WTC11 (cell line): ENCODE data around the gene FAM168B. TPM values are rescaled to one million over a fixed set of nuclear protein-coding genes. Genes with fewer than 3 reads are reported as not detected.
A peak's percentile ranks its signal among the peaks of the same experiment; 100 is the strongest.

Source experiments
- AR ChIP-seq: fragments of 250-450 bp; sonication (Bioruptor Pico); IDR thresholded peaks from 2 replicates; pipeline ENCODE4 v1.9.0; 2021; ENCODE audit warnings: mild to moderate bottlenecking
- ATF2 ChIP-seq: sonication (generic); formaldehyde crosslinking; IDR thresholded peaks from 2 replicates; pipeline ENCODE4 v1.8.1; 2022; ENCODE audit warnings: low read depth, missing genetic modification reagents, borderline replicate concordance
- CREB1 ChIP-seq: sonication (generic); formaldehyde crosslinking; IDR thresholded peaks from 2 replicates; pipeline ENCODE4 v1.8.0; 2023; ENCODE audit warnings: mild to moderate bottlenecking, missing genetic modification reagents
- ELF4 ChIP-seq: sonication (generic); formaldehyde crosslinking; IDR thresholded peaks from 2 replicates; pipeline ENCODE4 v1.8.1; 2022; ENCODE audit warnings: low read depth, mild to moderate bottlenecking, moderate library complexity, missing genetic modification reagents
- EMX1 ChIP-seq: fragments of 250-450 bp; sonication (Bioruptor Pico); IDR thresholded peaks from 2 replicates; pipeline ENCODE4 v1.8.0; 2021; ENCODE audit warnings: mild to moderate bottlenecking
- ERG ChIP-seq: fragments of 250-450 bp; sonication (Bioruptor Pico); IDR thresholded peaks from 2 replicates; pipeline ENCODE4 v1.8.0; 2021; ENCODE audit warnings: mild to moderate bottlenecking
- FOXP1 ChIP-seq: sonication (generic); formaldehyde crosslinking; IDR thresholded peaks from 2 replicates; pipeline ENCODE4 v1.8.0; 2022; ENCODE audit warnings: missing genetic modification reagents, mild to moderate bottlenecking, moderate library complexity, borderline replicate concordance
- GABPB1 ChIP-seq: sonication (generic); formaldehyde crosslinking; IDR thresholded peaks from 2 replicates; pipeline ENCODE4 v1.8.1; 2023; ENCODE audit warnings: mild to moderate bottlenecking, missing genetic modification reagents
- GTF2I ChIP-seq: fragments of 250-450 bp; sonication (Bioruptor Pico); conservative IDR thresholded peaks from 2 replicates; pipeline ENCODE4 v1.4.0; 2021; ENCODE audit warnings: mild to moderate bottlenecking
- HMGA2 ChIP-seq: fragments of 250-450 bp; sonication (Bioruptor Pico); IDR thresholded peaks from 2 replicates; pipeline ENCODE4 v1.4.0; 2021; ENCODE audit warnings: mild to moderate bottlenecking, moderate library complexity
- JAZF1 ChIP-seq: fragments of 250-450 bp; sonication (Bioruptor Pico); IDR thresholded peaks from 2 replicates; pipeline ENCODE4 v1.9.0; 2021; ENCODE audit warnings: moderate library complexity, mild to moderate bottlenecking, inconsistent platforms
- MLX ChIP-seq: sonication (generic); formaldehyde crosslinking; IDR thresholded peaks from 2 replicates; pipeline ENCODE4 v1.8.1; 2023; ENCODE audit warnings: mild to moderate bottlenecking, missing genetic modification reagents, moderate library complexity
- MYBL2 ChIP-seq: sonication (generic); formaldehyde crosslinking; IDR thresholded peaks from 2 replicates; pipeline ENCODE4 v1.8.1; 2023; ENCODE audit warnings: mild to moderate bottlenecking, moderate library complexity, missing genetic modification reagents
- NFYB ChIP-seq: sonication (generic); formaldehyde crosslinking; conservative IDR thresholded peaks from 2 replicates; pipeline ENCODE4 v1.8.0; 2022; ENCODE audit warnings: low read depth, missing genetic modification reagents
- NR3C1 ChIP-seq: sonication (generic); formaldehyde crosslinking; conservative IDR thresholded peaks from 2 replicates; pipeline ENCODE4 v1.8.1; 2023; ENCODE audit warnings: low read depth, mild to moderate bottlenecking, missing genetic modification reagents
- OVOL2 ChIP-seq: fragments of 250-450 bp; sonication (Bioruptor Pico); IDR thresholded peaks from 2 replicates; pipeline ENCODE4 v1.9.0; 2021; ENCODE audit warnings: mild to moderate bottlenecking, borderline replicate concordance
- SMAD3 ChIP-seq: sonication (generic); formaldehyde crosslinking; IDR thresholded peaks from 2 replicates; pipeline ENCODE4 v1.8.0; 2022; ENCODE audit warnings: missing genetic modification reagents, mild to moderate bottlenecking, borderline replicate concordance
- SOX15 ChIP-seq: fragments of 250-450 bp; sonication (Bioruptor Pico); IDR thresholded peaks from 2 replicates; pipeline ENCODE4 v1.9.0; 2021; ENCODE audit warnings: mild to moderate bottlenecking
- TEAD4 ChIP-seq: sonication (generic); formaldehyde crosslinking; IDR thresholded peaks from 2 replicates; pipeline ENCODE4 v1.8.0; 2022; ENCODE audit warnings: mild to moderate bottlenecking, missing genetic modification reagents
- USF1 ChIP-seq: sonication (generic); formaldehyde crosslinking; IDR thresholded peaks from 2 replicates; pipeline ENCODE4 v1.8.0; 2022; ENCODE audit warnings: mild to moderate bottlenecking, missing genetic modification reagents
- ZBTB21 ChIP-seq: sonication (generic); formaldehyde crosslinking; IDR thresholded peaks from 2 replicates; pipeline ENCODE4 v1.8.1; 2023; ENCODE audit warnings: mild to moderate bottlenecking, missing genetic modification reagents, borderline replicate concordance
- ZBTB43 ChIP-seq: sonication (generic); formaldehyde crosslinking; IDR thresholded peaks from 2 replicates; pipeline ENCODE4 v1.8.1; 2023; ENCODE audit warnings: mild to moderate bottlenecking, missing genetic modification reagents
- ZNF138 ChIP-seq: sonication (generic); formaldehyde crosslinking; conservative IDR thresholded peaks from 2 replicates; pipeline ENCODE4 v1.8.1; 2022; ENCODE audit warnings: mild to moderate bottlenecking, moderate library complexity, missing genetic modification reagents
- ZNF219 ChIP-seq: sonication (generic); formaldehyde crosslinking; IDR thresholded peaks from 2 replicates; pipeline ENCODE4 v1.8.0; 2023; ENCODE audit warnings: missing genetic modification reagents, mild to moderate bottlenecking, borderline replicate concordance
- ZNF281 ChIP-seq: sonication (generic); formaldehyde crosslinking; IDR thresholded peaks from 2 replicates; pipeline ENCODE4 v1.8.0; 2023; ENCODE audit warnings: mild to moderate bottlenecking, missing genetic modification reagents
- ZNF512 ChIP-seq: sonication (generic); formaldehyde crosslinking; IDR thresholded peaks from 2 replicates; pipeline ENCODE4 v1.8.1; 2022; ENCODE audit warnings: missing genetic modification reagents, borderline replicate concordance
- ZNF671 ChIP-seq: fragments of 250-450 bp; sonication (Bioruptor Pico); IDR thresholded peaks from 2 replicates; pipeline ENCODE4 v1.8.0; 2021; ENCODE audit warnings: mild to moderate bottlenecking
- total RNA-seq: library from RNA; stranded (reverse); gene quantifications from 3 replicates; pipeline ENCODE4 v1.2.3, GENCODE V29; 2021

The FAM168B gene
- total RNA-seq, 1 experiment from 2014 or later: 63.9 TPM

- TF ChIP-seq ATF2 (CRISPR knock-in tag) (no peak), ZNF138 (CRISPR knock-in tag) (no peak), OVOL2 (CRISPR knock-in tag) (no peak), JAZF1 (CRISPR knock-in tag) (no peak), ZNF219 (no peak), SMAD3 (CRISPR knock-in tag) (no peak), GABPB1 (CRISPR knock-in tag) (peak; percentile 56), HMGA2 (CRISPR knock-in tag) (no peak), USF1 (0 out of 2 replicates have a peak, but pooled peaks have one; percentile 7), NFYB (CRISPR knock-in tag) (no peak), GTF2I (CRISPR knock-in tag) (no peak), ZNF671 (CRISPR knock-in tag) (no peak), MYBL2 (CRISPR knock-in tag) (no peak), TEAD4 (CRISPR knock-in tag) (no peak), SOX15 (no peak), MLX (no peak), ELF4 (no peak), ERG (CRISPR knock-in tag) (no peak), AR (no peak), EMX1 (no peak), FOXP1 (CRISPR knock-in tag) (peak; percentile 32; the same call in 1 of the 2 replicates), CREB1 (CRISPR knock-in tag) (no peak), ZBTB43 (CRISPR knock-in tag) (peak; percentile 49; the same call in 1 of the 2 replicates), ZNF512 (CRISPR knock-in tag) (no peak), ZNF281 (CRISPR knock-in tag) (no peak), NR3C1 (CRISPR knock-in tag) (no peak), ZBTB21 (CRISPR knock-in tag) (0 out of 2 replicates have a peak, but pooled peaks have one; percentile 9)
Measured at GRCh38 chr2:131105156-131105949, 12.1 kb upstream of the FAM168B start, which contains the start of gene PLEKHB2 (continued).
